B cell (primary cell): ENCODE measurements around the gene SPIB. TPM values are rescaled to one million over a fixed set of nuclear protein-coding genes. Genes with fewer than 3 reads are reported as not detected.
A peak's percentile ranks its signal among the peaks of the same experiment; 100 is the strongest.

Source experiments
- ATAC-seq: fragments of 200-7000 bp; cut with Tn5 transposase; one replicate; pipeline ENCODE4 v1.10.0; 2021; ENCODE audit warnings: low read depth, mild to moderate bottlenecking, moderate number of reproducible peaks, moderate library complexity
- CTCF ChIA-PET: fragments of 350-600 bp; sonication (Branson Sonifier 250); formaldehyde crosslinking; loops from one replicate; lab custom pipeline; 2021; ENCODE audit warnings: antibody characterized with exemption, inconsistent platforms; lab: Charles Lee
- POLR2A ChIA-PET: fragments of 350-600 bp; sonication (Branson Sonifier 250); formaldehyde crosslinking; loops from one replicate; lab custom pipeline; 2021; ENCODE audit warnings: antibody characterized with exemption; lab: Charles Lee
- DNase-seq: peaks from one replicate; pipeline ENCODE4 v3.0.0; 2013
- H2AFZ ChIP-seq: 2 replicates; pipeline ENCODE4 v1.6.1; 2012; ENCODE audit warnings: mild to moderate bottlenecking, low read depth, low read length; ENCODE audit not compliant: insufficient read depth, poor library complexity, severe bottlenecking
- H3K27ac ChIP-seq, 2 donors: 1 replicate in 1 of 2; 2 replicates in 1 of 2; pipeline ENCODE4 v1.5.1; 2012 to 2013; ENCODE audit warnings: low read length in 2 of 2, mild to moderate bottlenecking in 2 of 2, moderate library complexity in 1 of 2
- H3K27me3 ChIP-seq, 4 experiments: fragments of 200-600 bp in 1 of 4; sonication (generic) in 1 of 4; replicated peaks in 1 of 4; 1 replicate in 2 of 4; 2 replicates in 2 of 4; pipeline versions ENCODE4 v1.6.1 to v1.7.0; 2013 to 2016; ENCODE audit warnings: low read length in 3 of 4, mild to moderate bottlenecking in 2 of 4, mixed read lengths in 1 of 4, moderate library complexity in 1 of 4; ENCODE audit not compliant: insufficient read depth in 4 of 4, control insufficient read depth in 3 of 4; ENCODE audit errors: control extremely low read depth in 1 of 4
- H3K36me3 ChIP-seq, 2 experiments: replicated peaks in 1 of 2; 1 replicate in 1 of 2; 2 replicates in 1 of 2; pipeline versions ENCODE4 v1.6.1 to v1.7.1; 2013; ENCODE audit warnings: low read length in 1 of 2; ENCODE audit not compliant: insufficient read depth in 2 of 2, control insufficient read depth in 1 of 2; ENCODE audit errors: control extremely low read depth in 1 of 2, extremely low read depth in 1 of 2
- H3K4me1 ChIP-seq, 2 donors: fragments of 200-600 bp in 1 of 2; sonication (generic) in 1 of 2; 1 replicate in 1 of 2; 2 replicates in 1 of 2; pipeline versions ENCODE4 v1.5.1 to v1.6.1; 2013 to 2017; ENCODE audit warnings: low read length in 2 of 2; ENCODE audit not compliant: control insufficient read depth in 2 of 2, insufficient read depth in 2 of 2
- H3K4me2 ChIP-seq: replicated peaks from 2 replicates; pipeline ENCODE3; 2012; ENCODE audit warnings: mild to moderate bottlenecking, low read depth, low read length; ENCODE audit not compliant: poor library complexity, severe bottlenecking
- H3K4me3 ChIP-seq, 5 experiments: fragments of 200-600 bp in 1 of 5; sonication (generic) in 1 of 5; 1 replicate in 3 of 5; 2 replicates in 2 of 5; pipeline versions ENCODE4 v1.5.1 to v1.7.0; 2011 to 2016; ENCODE audit warnings: low read length in 4 of 5, mild to moderate bottlenecking in 4 of 5, low read depth in 2 of 5, control low read depth in 1 of 5, moderate library complexity in 1 of 5; ENCODE audit not compliant: insufficient read depth in 1 of 5; ENCODE audit errors: control extremely low read depth in 1 of 5, extremely low read depth in 1 of 5
- H3K79me2 ChIP-seq: fragments of 200-600 bp; sonication (generic); one replicate; pipeline ENCODE4 v1.6.0; 2016; ENCODE audit warnings: low read length; ENCODE audit not compliant: control insufficient read depth, insufficient read depth
- H3K9ac ChIP-seq: fragments of 200-600 bp; sonication (generic); 2 replicates; pipeline ENCODE4 v1.6.1; 2017; ENCODE audit warnings: mild to moderate bottlenecking, low read length, moderate library complexity
- H3K9me3 ChIP-seq, 3 donors: one replicate each; pipeline versions ENCODE4 v1.6.1 to v1.7.1; 2013; ENCODE audit warnings: low read length in 2 of 3; ENCODE audit not compliant: control insufficient read depth in 2 of 3, insufficient read depth in 1 of 3; ENCODE audit errors: control extremely low read depth in 1 of 3
- H4K20me1 ChIP-seq: 2 replicates; pipeline ENCODE4 v1.6.0; 2012; ENCODE audit warnings: mild to moderate bottlenecking, low read length; ENCODE audit not compliant: insufficient read depth, control insufficient read depth, poor library complexity, severe bottlenecking
- H3K27ac Mint-ChIP-seq: one replicate; pipeline ENCODE4 v1.8.0; 2021; ENCODE audit warnings: mixed read lengths
- H3K27me3 Mint-ChIP-seq: one replicate; pipeline ENCODE4 v1.8.0; 2021; ENCODE audit warnings: mixed read lengths
- H3K4me1 Mint-ChIP-seq: one replicate; pipeline ENCODE4 v1.8.0; 2021; ENCODE audit warnings: mixed read lengths
- H3K4me3 Mint-ChIP-seq: one replicate; pipeline ENCODE4 v1.8.0; 2021; ENCODE audit warnings: mixed read lengths
- H3K9me3 Mint-ChIP-seq: one replicate; pipeline ENCODE4 v1.8.0; 2022; ENCODE audit warnings: mixed read lengths; ENCODE audit not compliant: insufficient read depth
- CTCF ChIP-seq: fragments of 200-600 bp; IDR thresholded peaks from one replicate; pipeline ENCODE4 v1.8.0; 2022; ENCODE audit warnings: antibody characterized with exemption, mild to moderate bottlenecking
- EZH2 ChIP-seq: IDR thresholded peaks from 2 replicates; pipeline ENCODE4 v1.6.1; 2012; ENCODE audit warnings: borderline replicate concordance, low read depth, mild to moderate bottlenecking, moderate library complexity, low read length; ENCODE audit not compliant: insufficient read depth, poor library complexity, severe bottlenecking
- WGBS: methylation state at CpG from one replicate; pipeline ENCODE4 v1.1.5; 2013; ENCODE audit warnings: missing lambda C conversion rate; ENCODE audit not compliant: insufficient coverage; 5-methylcytosine and 5-hydroxymethylcytosine counted together
- intact Hi-C: fragments of 100-400 bp; cut with micrococcal nuclease; formaldehyde crosslinking; loops from one replicate; pipeline ENCODE4 v1.10.0; 2022
- polyA plus RNA-seq: library from polyadenylated mRNA; depleted of rRNA; stranded (reverse); fragments of >200 nt; gene quantifications from 2 replicates; pipeline ENCODE4 v1.2.3, GENCODE V29; 2012
- total RNA-seq, 2 donors: library from RNA; stranded (reverse); fragments of 120-200 nt in 1 of 2; gene quantifications; 1 replicate in 1 of 2; 2 replicates in 1 of 2; pipeline versions ENCODE4 v1.2.3 to v1.2.4, GENCODE V29; 2013 to 2022

Gene SPIB
- total and polyA plus RNA-seq, 2 donors (not counting 1 experiment from before 2014, with no cell fraction given) = 183 to 205 TPM

GRCh38 chr19:50377051-50377461 is 41.7 kb upstream of the SPIB start:
- TF ChIP-seq EZH2 (no peak), CTCF (no peak)
- Mint-ChIP-seq H3K27me3 (no peaks in the 10 kb centered on the region), H3K4me1 (peaks cover 19% of the 10 kb centered on the region), H3K4me3 (peak overlapping the region; percentile 97), H3K9me3 (no peaks in the 10 kb centered on the region), H3K27ac (peak overlapping the region; percentile 83)
- Histone ChIP-seq H3K4me2 (peak overlapping the region; percentile 89), H3K27me3 (no peaks in the 10 kb centered on the region), H3K4me1 (peaks cover 6 to 14% of the 10 kb centered on the region in 2 donors), H2AFZ (no peak overlapping the region), H3K79me2 (peaks cover 17% of the 10 kb centered on the region), H3K4me3 (peak overlapping the region in 2 of 5 experiments; percentile 12 to 35), H3K9ac (peak overlapping the region; percentile 19), H3K36me3 (peaks cover 1 to 49% of the 10 kb centered on the region in 2 experiments), H3K27ac (peak overlapping the region; percentile 36 to 41), H3K9me3 (no peaks in the 10 kb centered on the region), H4K20me1 (peaks cover 50% of the 10 kb centered on the region)
- peak; percentile 20 for ATAC-seq
- intact Hi-C loops = loop anchor here (2.0 kb wide), 4 partner anchors 20 to 428 kb away; no protein-coding TSS in a partner anchor
- DNase-seq = peak; percentile 72
- POLR2A ChIA-PET = no interaction called here
- WGBS = 66% methylated on average over 4 of the region's 7 CpGs
- CTCF ChIA-PET = interaction anchor here (2.9 kb wide), 1 partner anchor 84 kb away, joined by 15 read pairs; no protein-coding TSS in a partner anchor

GRCh38 chr19:50377517-50377916 is 41.2 kb upstream of the SPIB start:
- H3K4me1 Mint-ChIP-seq = peaks cover 19% of the 10 kb centered on the region
- TF ChIP-seq CTCF = no peak
- no peak for TF ChIP-seq EZH2
- Histone ChIP-seq H3K27me3 (no peaks in the 10 kb centered on the region), H3K4me3 (no peak overlapping the region), H3K79me2 (peaks cover 17% of the 10 kb centered on the region), H4K20me1 (peaks cover 50% of the 10 kb centered on the region), H3K4me2 (peak overlapping the region; percentile 89), H3K27ac (peak overlapping the region in 1 of 2 donors; percentile 41), H3K9ac (no peak overlapping the region), H2AFZ (no peak overlapping the region), H3K9me3 (no peaks in the 10 kb centered on the region), H3K36me3 (peaks cover 1 to 53% of the 10 kb centered on the region in 2 experiments), H3K4me1 (peaks cover 6 to 14% of the 10 kb centered on the region in 2 donors)
- WGBS = 65% methylated on average over 3 of the region's 9 CpGs
- H3K27ac Mint-ChIP-seq = peak overlapping the region; percentile 83
- intact Hi-C loops = loop anchor here (2.0 kb wide), 4 partner anchors 21 to 427 kb away; no protein-coding TSS in a partner anchor
- ChIA-PET CTCF (interaction anchor here (0.9 to 2.9 kb wide), 2 partner anchors 9 to 83 kb away, joined by 3 to 15 read pairs; no protein-coding TSS in a partner anchor), POLR2A (no interaction called here)
- peak overlapping the region; percentile 97 for H3K4me3 Mint-ChIP-seq
- no peaks in the 10 kb centered on the region for H3K9me3 Mint-ChIP-seq
- DNase-seq (no peak), ATAC-seq (no peak)
- no peaks in the 10 kb centered on the region for H3K27me3 Mint-ChIP-seq
